A549 treated with AZD2906 at 1 μM for 4 hours (cell line): ENCODE data around the gene ZNF568. TPM values are rescaled to one million over a fixed set of nuclear protein-coding genes. Genes with fewer than 3 reads are reported as not detected.

Source experiments
- total RNA-seq: library from RNA; stranded (reverse); fragments of 200-300 nt; extraction: Qiagen RNA extraction; gene quantifications from 5 replicates; pipeline ENCODE4 v1.2.3, GENCODE V29; 2022

The ZNF568 gene
- 0.77 to 1.3 TPM (median 0.95 TPM) in 5 replicates for total RNA-seq

DNA sequence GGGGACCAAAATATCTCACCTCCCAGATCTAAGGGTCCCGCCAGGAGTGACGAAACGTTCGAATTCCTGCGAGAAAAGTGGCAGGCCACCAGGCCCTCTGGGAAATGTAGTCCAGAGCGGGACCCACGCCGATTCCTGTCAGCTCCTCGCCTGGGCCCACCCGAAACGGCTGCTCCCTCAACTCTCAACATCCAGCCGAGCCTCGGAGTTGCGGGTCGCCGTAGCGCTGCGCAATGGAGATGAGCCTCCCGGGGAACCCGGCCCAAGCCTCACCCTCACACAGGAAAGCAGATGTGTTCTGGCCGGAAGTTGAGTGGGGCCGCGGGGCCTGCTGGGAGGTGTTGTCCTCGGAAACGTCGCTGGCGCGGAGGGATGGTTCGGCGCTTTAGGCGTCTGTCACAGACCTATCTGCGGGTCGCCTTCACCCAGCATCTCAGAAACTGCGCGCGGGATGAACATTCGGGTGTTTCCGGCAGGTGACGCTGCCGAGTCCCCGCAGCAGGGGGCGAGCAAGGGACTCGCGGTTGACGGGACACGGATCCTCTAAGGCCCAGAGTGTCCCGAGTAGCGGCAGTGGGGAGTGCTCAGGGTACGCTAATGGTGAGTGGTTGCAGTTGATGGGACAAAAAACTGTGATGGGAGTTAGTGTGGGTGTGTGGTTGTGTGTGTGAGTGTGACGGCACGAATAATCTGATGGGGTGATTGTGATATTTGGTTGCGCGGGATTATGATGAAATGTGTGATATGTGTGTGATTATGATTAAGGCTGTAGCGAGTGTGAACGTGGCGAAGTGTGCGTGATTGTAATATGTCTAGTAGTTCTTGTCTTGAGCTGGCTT, at the start of gene ZNF568, which contains the start of gene ZNF829:
TSS of gene ZNF568 (plus strand) at position 341 of the 839 bp plus-strand sequence. CDS start 6,439 bp downstream, outside the sequence.
TSS of gene ZNF829 (minus strand) at position 300 of the 839 bp plus-strand sequence. CDS start 1,124 bp downstream, outside the sequence.

Other genes with a start within 250 kb of the ZNF568 start
- gene ZNF461, start 249.5 kb upstream of the ZNF568 start, total RNA-seq = 6.2 to 7.3 TPM (median 6.5 TPM) in 5 replicates
- gene ZNF567, start 228.7 kb upstream of the ZNF568 start, total RNA-seq = 7.7 to 10.6 TPM (median 8.1 TPM) in 5 replicates
- 0.31 to 0.76 TPM (median 0.37 TPM) in 5 replicates for gene ZNF850, start 143.5 kb upstream of the ZNF568 start, total RNA-seq
- 0.06 to 0.33 TPM (median 0.27 TPM) in 5 replicates for gene ZNF790, start 77.9 kb upstream of the ZNF568 start, total RNA-seq
- gene ZNF345, start 65.5 kb upstream of the ZNF568 start, total RNA-seq = 0.11 to 0.19 TPM (median 0.17 TPM) in 4 of 5 replicates, not detected in the other
- 0.29 to 0.40 TPM (median 0.39 TPM) in 5 replicates for gene ZNF829, start within 50 bp of the ZNF568 start, total RNA-seq
- gene ZNF420, start 162.1 kb downstream of the ZNF568 start, total RNA-seq = 3.9 to 5.5 TPM (median 4.5 TPM) in 5 replicates